ENCODE data around the gene LCN1. TPM values are rescaled to one million over a fixed set of nuclear protein-coding genes. Genes with fewer than 3 reads are reported as not detected.

LCN1 gene
- total and polyA plus RNA-seq, 2 experiments from 2014 or later = 0.27 TPM; not detected in 1

DNA sequence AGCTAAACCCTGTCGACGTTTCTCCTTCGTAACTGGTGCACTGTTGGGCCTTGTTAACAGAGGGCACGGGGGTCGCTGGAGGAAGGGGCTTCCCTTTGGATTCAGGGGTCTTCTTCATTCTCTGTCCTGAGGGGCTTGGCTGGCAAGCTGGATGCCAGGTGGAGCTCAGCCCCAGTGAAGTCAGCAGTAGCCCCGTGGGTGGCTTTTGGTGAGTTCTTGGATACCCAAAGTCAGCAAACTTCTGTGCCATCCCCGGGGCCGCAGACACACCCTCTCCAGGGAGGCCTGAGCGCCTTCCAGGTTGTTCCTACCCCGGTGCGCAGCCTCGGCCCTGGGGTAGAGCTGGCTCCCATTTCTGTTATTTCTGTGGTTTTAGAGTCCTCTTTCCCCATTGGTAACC is 12.4 kb downstream of the LCN1 start:
- ATAC-seq (no peak), DNase-seq (ENCODE audit: low spot score) (no peak)
- Mint-ChIP-seq H3K36me3 (ENCODE audit: low read depth) (no peaks in the 10 kb centered on the region), H3K4me1 (peaks cover 9% of the 10 kb centered on the region; the same call in 2 of the 3 replicates), H3K9me3 (peaks cover 3% of the 10 kb centered on the region; the same call in 1 of the 3 replicates), H3K27ac (no peak overlapping the region), H3K4me3 (no peak overlapping the region), H3K27me3 (ENCODE audit: insufficient read depth, low read depth, poor library complexity) (peaks cover 4% of the 10 kb centered on the region)
- no peak overlapping the region; the same call in 1 of the 2 replicates for H2AFZ ChIP-seq
- H3K4me1 ChIP-seq (ENCODE audit: insufficient read depth) = no peaks in the 10 kb centered on the region
- no peak overlapping the region for H3K4me2 ChIP-seq
- TF ChIP-seq JUNB (IDR thresholded peaks at IDR 0.05; ENCODE audit: unreplicated experiment) (no peak), CREB1 (CRISPR knock-in tag; IDR thresholded peaks at IDR 0.05; ENCODE audit: low read depth) (no peak), POLR2AphosphoS5 (IDR thresholded peaks at IDR 0.05; ENCODE audit: low read depth) (no peak), ZNF114 (CRISPR knock-in tag; IDR thresholded peaks at IDR 0.05) (no peak), ZNF331 (CRISPR knock-in tag; IDR thresholded peaks at IDR 0.05; ENCODE audit: low read depth) (no peak), EZH2 (IDR thresholded peaks at IDR 0.05; ENCODE audit: low read depth, unreplicated experiment) (no peak), STAT1 (IDR thresholded peaks at IDR 0.05; ENCODE audit: unreplicated experiment) (no peak), NANOG (IDR thresholded peaks at IDR 0.05; ENCODE audit: borderline replicate concordance) (no peak), EZH2phosphoT487 (IDR thresholded peaks at IDR 0.05; ENCODE audit: unreplicated experiment) (no peak)
- TF ChIP-seq, protein P1, sequence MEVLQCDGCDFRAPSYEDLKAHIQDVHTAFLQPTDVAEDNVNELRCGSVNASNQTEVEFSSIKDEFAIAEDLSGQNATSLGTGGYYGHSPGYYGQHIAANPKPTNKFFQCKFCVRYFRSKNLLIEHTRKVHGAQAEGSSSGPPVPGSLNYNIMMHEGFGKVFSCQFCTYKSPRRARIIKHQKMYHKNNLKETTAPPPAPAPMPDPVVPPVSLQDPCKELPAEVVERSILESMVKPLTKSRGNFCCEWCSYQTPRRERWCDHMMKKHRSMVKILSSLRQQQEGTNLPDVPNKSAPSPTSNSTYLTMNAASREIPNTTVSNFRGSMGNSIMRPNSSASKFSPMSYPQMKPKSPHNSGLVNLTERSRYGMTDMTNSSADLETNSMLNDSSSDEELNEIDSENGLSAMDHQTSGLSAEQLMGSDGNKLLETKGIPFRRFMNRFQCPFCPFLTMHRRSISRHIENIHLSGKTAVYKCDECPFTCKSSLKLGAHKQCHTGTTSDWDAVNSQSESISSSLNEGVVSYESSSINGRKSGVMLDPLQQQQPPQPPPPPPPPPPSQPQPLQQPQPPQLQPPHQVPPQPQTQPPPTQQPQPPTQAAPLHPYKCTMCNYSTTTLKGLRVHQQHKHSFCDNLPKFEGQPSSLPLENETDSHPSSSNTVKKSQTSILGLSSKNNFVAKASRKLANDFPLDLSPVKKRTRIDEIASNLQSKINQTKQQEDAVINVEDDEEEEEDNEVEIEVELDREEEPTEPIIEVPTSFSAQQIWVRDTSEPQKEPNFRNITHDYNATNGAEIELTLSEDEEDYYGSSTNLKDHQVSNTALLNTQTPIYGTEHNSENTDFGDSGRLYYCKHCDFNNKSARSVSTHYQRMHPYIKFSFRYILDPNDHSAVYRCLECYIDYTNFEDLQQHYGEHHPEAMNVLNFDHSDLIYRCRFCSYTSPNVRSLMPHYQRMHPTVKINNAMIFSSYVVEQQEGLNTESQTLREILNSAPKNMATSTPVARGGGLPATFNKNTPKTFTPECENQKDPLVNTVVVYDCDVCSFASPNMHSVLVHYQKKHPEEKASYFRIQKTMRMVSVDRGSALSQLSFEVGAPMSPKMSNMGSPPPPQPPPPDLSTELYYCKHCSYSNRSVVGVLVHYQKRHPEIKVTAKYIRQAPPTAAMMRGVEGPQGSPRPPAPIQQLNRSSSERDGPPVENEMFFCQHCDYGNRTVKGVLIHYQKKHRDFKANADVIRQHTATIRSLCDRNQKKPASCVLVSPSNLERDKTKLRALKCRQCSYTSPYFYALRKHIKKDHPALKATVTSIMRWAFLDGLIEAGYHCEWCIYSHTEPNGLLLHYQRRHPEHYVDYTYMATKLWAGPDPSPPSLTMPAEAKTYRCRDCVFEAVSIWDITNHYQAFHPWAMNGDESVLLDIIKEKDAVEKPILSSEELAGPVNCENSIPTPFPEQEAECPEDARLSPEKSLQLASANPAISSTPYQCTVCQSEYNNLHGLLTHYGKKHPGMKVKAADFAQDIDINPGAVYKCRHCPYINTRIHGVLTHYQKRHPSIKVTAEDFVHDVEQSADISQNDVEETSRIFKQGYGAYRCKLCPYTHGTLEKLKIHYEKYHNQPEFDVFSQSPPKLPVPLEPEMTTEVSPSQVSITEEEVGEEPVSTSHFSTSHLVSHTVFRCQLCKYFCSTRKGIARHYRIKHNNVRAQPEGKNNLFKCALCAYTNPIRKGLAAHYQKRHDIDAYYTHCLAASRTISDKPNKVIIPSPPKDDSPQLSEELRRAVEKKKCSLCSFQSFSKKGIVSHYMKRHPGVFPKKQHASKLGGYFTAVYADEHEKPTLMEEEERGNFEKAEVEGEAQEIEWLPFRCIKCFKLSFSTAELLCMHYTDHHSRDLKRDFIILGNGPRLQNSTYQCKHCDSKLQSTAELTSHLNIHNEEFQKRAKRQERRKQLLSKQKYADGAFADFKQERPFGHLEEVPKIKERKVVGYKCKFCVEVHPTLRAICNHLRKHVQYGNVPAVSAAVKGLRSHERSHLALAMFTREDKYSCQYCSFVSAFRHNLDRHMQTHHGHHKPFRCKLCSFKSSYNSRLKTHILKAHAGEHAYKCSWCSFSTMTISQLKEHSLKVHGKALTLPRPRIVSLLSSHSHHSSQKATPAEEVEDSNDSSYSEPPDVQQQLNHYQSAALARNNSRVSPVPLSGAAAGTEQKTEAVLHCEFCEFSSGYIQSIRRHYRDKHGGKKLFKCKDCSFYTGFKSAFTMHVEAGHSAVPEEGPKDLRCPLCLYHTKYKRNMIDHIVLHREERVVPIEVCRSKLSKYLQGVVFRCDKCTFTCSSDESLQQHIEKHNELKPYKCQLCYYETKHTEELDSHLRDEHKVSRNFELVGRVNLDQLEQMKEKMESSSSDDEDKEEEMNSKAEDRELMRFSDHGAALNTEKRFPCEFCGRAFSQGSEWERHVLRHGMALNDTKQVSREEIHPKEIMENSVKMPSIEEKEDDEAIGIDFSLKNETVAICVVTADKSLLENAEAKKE (CRISPR knock-in tag; IDR thresholded peaks at IDR 0.05) = no peak
- TF ChIP-seq, protein P2, sequence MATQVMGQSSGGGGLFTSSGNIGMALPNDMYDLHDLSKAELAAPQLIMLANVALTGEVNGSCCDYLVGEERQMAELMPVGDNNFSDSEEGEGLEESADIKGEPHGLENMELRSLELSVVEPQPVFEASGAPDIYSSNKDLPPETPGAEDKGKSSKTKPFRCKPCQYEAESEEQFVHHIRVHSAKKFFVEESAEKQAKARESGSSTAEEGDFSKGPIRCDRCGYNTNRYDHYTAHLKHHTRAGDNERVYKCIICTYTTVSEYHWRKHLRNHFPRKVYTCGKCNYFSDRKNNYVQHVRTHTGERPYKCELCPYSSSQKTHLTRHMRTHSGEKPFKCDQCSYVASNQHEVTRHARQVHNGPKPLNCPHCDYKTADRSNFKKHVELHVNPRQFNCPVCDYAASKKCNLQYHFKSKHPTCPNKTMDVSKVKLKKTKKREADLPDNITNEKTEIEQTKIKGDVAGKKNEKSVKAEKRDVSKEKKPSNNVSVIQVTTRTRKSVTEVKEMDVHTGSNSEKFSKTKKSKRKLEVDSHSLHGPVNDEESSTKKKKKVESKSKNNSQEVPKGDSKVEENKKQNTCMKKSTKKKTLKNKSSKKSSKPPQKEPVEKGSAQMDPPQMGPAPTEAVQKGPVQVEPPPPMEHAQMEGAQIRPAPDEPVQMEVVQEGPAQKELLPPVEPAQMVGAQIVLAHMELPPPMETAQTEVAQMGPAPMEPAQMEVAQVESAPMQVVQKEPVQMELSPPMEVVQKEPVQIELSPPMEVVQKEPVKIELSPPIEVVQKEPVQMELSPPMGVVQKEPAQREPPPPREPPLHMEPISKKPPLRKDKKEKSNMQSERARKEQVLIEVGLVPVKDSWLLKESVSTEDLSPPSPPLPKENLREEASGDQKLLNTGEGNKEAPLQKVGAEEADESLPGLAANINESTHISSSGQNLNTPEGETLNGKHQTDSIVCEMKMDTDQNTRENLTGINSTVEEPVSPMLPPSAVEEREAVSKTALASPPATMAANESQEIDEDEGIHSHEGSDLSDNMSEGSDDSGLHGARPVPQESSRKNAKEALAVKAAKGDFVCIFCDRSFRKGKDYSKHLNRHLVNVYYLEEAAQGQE (IDR thresholded peaks at IDR 0.05; ENCODE audit: unreplicated experiment) = no peak
- TF ChIP-seq, protein P3, sequence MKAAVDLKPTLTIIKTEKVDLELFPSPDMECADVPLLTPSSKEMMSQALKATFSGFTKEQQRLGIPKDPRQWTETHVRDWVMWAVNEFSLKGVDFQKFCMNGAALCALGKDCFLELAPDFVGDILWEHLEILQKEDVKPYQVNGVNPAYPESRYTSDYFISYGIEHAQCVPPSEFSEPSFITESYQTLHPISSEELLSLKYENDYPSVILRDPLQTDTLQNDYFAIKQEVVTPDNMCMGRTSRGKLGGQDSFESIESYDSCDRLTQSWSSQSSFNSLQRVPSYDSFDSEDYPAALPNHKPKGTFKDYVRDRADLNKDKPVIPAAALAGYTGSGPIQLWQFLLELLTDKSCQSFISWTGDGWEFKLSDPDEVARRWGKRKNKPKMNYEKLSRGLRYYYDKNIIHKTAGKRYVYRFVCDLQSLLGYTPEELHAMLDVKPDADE (IDR thresholded peaks at IDR 0.05) = no peak
- TF ChIP-seq, protein P4, sequence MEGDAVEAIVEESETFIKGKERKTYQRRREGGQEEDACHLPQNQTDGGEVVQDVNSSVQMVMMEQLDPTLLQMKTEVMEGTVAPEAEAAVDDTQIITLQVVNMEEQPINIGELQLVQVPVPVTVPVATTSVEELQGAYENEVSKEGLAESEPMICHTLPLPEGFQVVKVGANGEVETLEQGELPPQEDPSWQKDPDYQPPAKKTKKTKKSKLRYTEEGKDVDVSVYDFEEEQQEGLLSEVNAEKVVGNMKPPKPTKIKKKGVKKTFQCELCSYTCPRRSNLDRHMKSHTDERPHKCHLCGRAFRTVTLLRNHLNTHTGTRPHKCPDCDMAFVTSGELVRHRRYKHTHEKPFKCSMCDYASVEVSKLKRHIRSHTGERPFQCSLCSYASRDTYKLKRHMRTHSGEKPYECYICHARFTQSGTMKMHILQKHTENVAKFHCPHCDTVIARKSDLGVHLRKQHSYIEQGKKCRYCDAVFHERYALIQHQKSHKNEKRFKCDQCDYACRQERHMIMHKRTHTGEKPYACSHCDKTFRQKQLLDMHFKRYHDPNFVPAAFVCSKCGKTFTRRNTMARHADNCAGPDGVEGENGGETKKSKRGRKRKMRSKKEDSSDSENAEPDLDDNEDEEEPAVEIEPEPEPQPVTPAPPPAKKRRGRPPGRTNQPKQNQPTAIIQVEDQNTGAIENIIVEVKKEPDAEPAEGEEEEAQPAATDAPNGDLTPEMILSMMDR (conservative IDR thresholded peaks at IDR 0.05; ENCODE audit: low read depth in 2 of 2) = no peak
- H3K27me3 ChIP-seq (ENCODE audit: insufficient read depth) = no peaks in the 10 kb centered on the region
- no peak overlapping the region for H3K27ac ChIP-seq (ENCODE audit: low read depth)
- no peaks in the 10 kb centered on the region for H4K20me1 ChIP-seq (replicated peaks; ENCODE audit: insufficient read depth)
- no peaks in the 10 kb centered on the region for H3K9me2 ChIP-seq (ENCODE audit: insufficient read depth)
- no peaks in the 10 kb centered on the region for H3K79me2 ChIP-seq (replicated peaks; ENCODE audit: insufficient read depth)
- H3K4me3 ChIP-seq = no peak overlapping the region
- H3K36me3 ChIP-seq (ENCODE audit: insufficient read depth) = no peaks in the 10 kb centered on the region
- no peaks in the 10 kb centered on the region for H3F3A ChIP-seq (replicated peaks; ENCODE audit: low read depth)

All from GM23338 (cell line).